Measurements from ENCODE around the gene NUDCD3. TPM values are rescaled to one million over a fixed set of nuclear protein-coding genes. Genes with fewer than 3 reads are reported as not detected.

Gene NUDCD3
- total and polyA plus RNA-seq, 2 of the 8 experiments (the other 6 are each of a cell fraction or from before 2014, with no cell fraction given): 35.2 to 93.7 TPM

DNA sequence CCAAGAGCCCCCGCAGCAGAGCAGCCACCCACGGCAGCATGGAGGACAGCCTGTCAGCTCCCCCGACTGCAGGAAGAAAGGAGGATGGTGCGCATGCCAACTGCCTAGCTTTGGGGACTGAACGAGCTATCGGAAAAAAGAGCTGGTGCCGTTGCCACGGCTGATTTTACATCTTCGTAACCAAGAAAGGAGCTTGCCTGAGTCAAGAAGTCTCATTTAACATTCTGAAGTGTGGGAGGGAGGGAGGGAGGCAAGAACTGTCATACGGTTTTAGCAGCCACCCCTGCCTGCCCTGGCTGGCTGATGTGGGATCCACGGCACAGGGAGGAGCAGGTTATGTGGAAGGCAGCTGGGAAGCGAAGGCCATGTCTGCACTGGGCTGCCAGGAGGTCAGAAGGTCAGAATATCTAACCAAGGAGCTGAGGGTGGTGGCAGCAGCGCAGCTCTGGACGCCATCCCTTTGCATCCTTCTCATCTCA, 90.4 kb downstream of the NUDCD3 start:
- H4K91ac ChIP-seq (replicated peaks; ENCODE audit: insufficient read length, low read length): no peak overlapping the region
- H3K4me3 ChIP-seq (ENCODE audit: extremely low read depth in 1 of 4, insufficient read depth in 2 of 4, low read depth in 3 of 4, low read length in 4 of 4): no peak overlapping the region
- WGBS, 2 experiments (ENCODE audit: extremely low coverage in 1 of 2, insufficient coverage in 1 of 2, insufficient read length in 1 of 2, insufficient replicate concordance in 2 of 2, low coverage in 1 of 2, low lambda C conversion rate in 2 of 2, missing lambda C conversion rate in 1 of 2): 91% methylated on average over 13 of the region's 14 CpGs; no CpG with 5 or more reads in 1 of the 2 experiments
- peaks cover 8% of the 10 kb centered on the region for H3K79me1 ChIP-seq (ENCODE audit: low read depth, low read length)
- no peak overlapping the region for H2BK15ac ChIP-seq (ENCODE audit: low read length)
- H4K20me1 ChIP-seq (replicated peaks in 1 of 2; ENCODE audit: control insufficient read depth in 1 of 2, insufficient read depth in 2 of 2, low read length in 2 of 2): peaks cover 0 to 9% of the 10 kb centered on the region in 2 experiments
- H3K4me1 ChIP-seq (replicated peaks in 1 of 4; ENCODE audit: control insufficient read depth in 3 of 4, insufficient read depth in 4 of 4, low read length in 3 of 4): no peaks in the 10 kb centered on the region; a peak in 2 of 7 replicates
- no peak overlapping the region for H2AK5ac ChIP-seq (ENCODE audit: low read depth, low read length)
- H3K27me3 ChIP-seq (replicated peaks in 1 of 4; ENCODE audit: control insufficient read depth in 3 of 4, extremely low read depth in 1 of 4, insufficient read depth in 3 of 4, low read length in 3 of 4): no peaks in the 10 kb centered on the region
- H3K9me3 ChIP-seq (ENCODE audit: insufficient read depth in 2 of 2, low read depth in 1 of 2, low read length in 1 of 2): no peaks in the 10 kb centered on the region
- no peak for DNase-seq (ENCODE audit: low read depth in 1 of 2, low spot score in 2 of 2)
- H3K14ac ChIP-seq (ENCODE audit: insufficient read length): no peak overlapping the region
- H2BK12ac ChIP-seq (ENCODE audit: low read depth, low read length): no peak overlapping the region
- no peak overlapping the region for H2AFZ ChIP-seq (ENCODE audit: low read length)
- no peak overlapping the region for H3K23ac ChIP-seq (ENCODE audit: insufficient read length)
- H3K9ac ChIP-seq (replicated peaks in 1 of 4; ENCODE audit: extremely low read depth in 1 of 4, low read depth in 3 of 4, low read length in 3 of 4): no peak overlapping the region
- no peak overlapping the region for H3K27ac ChIP-seq (ENCODE audit: low read depth, low read length)
- no peak overlapping the region for H3K18ac ChIP-seq (ENCODE audit: extremely low read depth, low read length)
- H3K56ac ChIP-seq (replicated peaks; ENCODE audit: insufficient read length, low read depth, low read length): no peak overlapping the region
- no peak overlapping the region for H4K5ac ChIP-seq (ENCODE audit: insufficient read length, low read depth, low read length)
- no peak overlapping the region for H2BK120ac ChIP-seq (replicated peaks; ENCODE audit: low read depth, low read length)
- H3K79me2 ChIP-seq (ENCODE audit: control insufficient read depth in 1 of 2, insufficient read depth in 2 of 2, low read length in 2 of 2): no peaks in the 10 kb centered on the region
- H3K4me2 ChIP-seq (ENCODE audit: insufficient read depth in 1 of 2, low read depth in 2 of 2, low read length in 2 of 2): no peak overlapping the region
- no peak for FAIRE-seq
- CTCF ChIA-PET (ENCODE audit: partially characterized antibody): interaction anchor here (0.9 to 3.3 kb wide), 5 partner anchors 8 to 165 kb away, joined by 4 to 12 read pairs (median 4); no protein-coding TSS in a partner anchor
- H4K8ac ChIP-seq (ENCODE audit: extremely low read depth, insufficient read depth, low read length): no peak overlapping the region
- POLR2A ChIA-PET (ENCODE audit: partially characterized antibody): interaction anchor here (0.7 to 1.7 kb wide), 2 partner anchors 8 to 21 kb away, joined by 3 to 5 read pairs; no protein-coding TSS in a partner anchor
- H3K4ac ChIP-seq (replicated peaks; ENCODE audit: insufficient read length, low read depth, low read length): no peak overlapping the region
- no peak overlapping the region for H2BK20ac ChIP-seq (ENCODE audit: low read length)
- H2BK5ac ChIP-seq (ENCODE audit: low read depth, low read length): no peak overlapping the region
- H3K36me3 ChIP-seq (ENCODE audit: control insufficient read depth in 2 of 4, insufficient read depth in 4 of 4, low read length in 3 of 4): peaks cover 0 to 8% (median 3%) of the 10 kb centered on the region in 4 experiments; a peak in 1 of 8 replicates
- H3K23me2 ChIP-seq (ENCODE audit: low read depth, low read length): no peaks in the 10 kb centered on the region
- TF ChIP-seq CHD1 (IDR thresholded peaks at IDR 0.05; ENCODE audit: low read depth, low read length) (no peak), RAD21 (IDR thresholded peaks at IDR 0.05 in 1 of 2, conservative IDR thresholded peaks at IDR 0.05 in 1 of 2; ENCODE audit: low read depth in 2 of 2, low read length in 2 of 2) (no peak), CHD2 (IDR thresholded peaks at IDR 0.05; ENCODE audit: low read length) (no peak)

Measured in H1 (cell line).